ENCODE data around the gene GNS. TPM values are rescaled to one million over a fixed set of nuclear protein-coding genes. Genes with fewer than 3 reads are reported as not detected.

GNS gene
- total and polyA plus RNA-seq, 4 donors: 27.8 to 78.6 (median 57.4) TPM

- Histone ChIP-seq H3K9me3 (ENCODE audit: control insufficient read depth in 4 of 4, low read length in 3 of 4) (no peaks in the 10 kb centered on the region), H3K4me1 (ENCODE audit: control insufficient read depth in 4 of 4, insufficient read depth in 4 of 4, low read length in 3 of 4) (peaks cover 0 to 3% (median 0%) of the 10 kb centered on the region in 4 donors), H3K27ac (ENCODE audit: low read depth in 1 of 2, low read length in 2 of 2) (no peak overlapping the region), H3K36me3 (ENCODE audit: control insufficient read depth in 4 of 4, insufficient read depth in 3 of 4, low read depth in 1 of 4, low read length in 3 of 4) (peaks cover 0 to 2% (median under 1%) of the 10 kb centered on the region in 4 donors), H3K27me3 (ENCODE audit: control insufficient read depth in 4 of 4, insufficient read depth in 4 of 4, low read length in 3 of 4) (no peaks in the 10 kb centered on the region), H3K4me3 (ENCODE audit: low read depth in 1 of 3, low read length in 3 of 3) (no peak overlapping the region), H3K9ac (ENCODE audit: low read depth in 1 of 2, low read length in 2 of 2) (no peak overlapping the region)
- no peak for DNase-seq (ENCODE audit: low spot score)
- TF ChIP-seq CTCF (IDR thresholded peaks at IDR 0.05; ENCODE audit: low read depth, low read length, missing input control) (no peak), YY1 (IDR thresholded peaks at IDR 0.05) (no peak), GABPA (IDR thresholded peaks at IDR 0.05 in 1 of 2, conservative IDR thresholded peaks at IDR 0.05 in 1 of 2) (no peak), ZBTB33 (IDR thresholded peaks at IDR 0.05) (no peak), EGR1 (IDR thresholded peaks at IDR 0.05; ENCODE audit: low read depth in 2 of 2) (no peak), RXRA (IDR thresholded peaks at IDR 0.05) (no peak), SP1 (IDR thresholded peaks at IDR 0.05) (no peak), ATF3 (IDR thresholded peaks at IDR 0.05) (no peak), FOXA1 (IDR thresholded peaks at IDR 0.05) (no peak), HNF4A (conservative IDR thresholded peaks at IDR 0.05) (no peak), MAX (IDR thresholded peaks at IDR 0.05) (no peak), JUND (IDR thresholded peaks at IDR 0.05) (no peak), TAF1 (conservative IDR thresholded peaks at IDR 0.05) (no peak), FOXA2 (IDR thresholded peaks at IDR 0.05) (no peak), REST (IDR thresholded peaks at IDR 0.05) (no peak), NR2F2 (IDR thresholded peaks at IDR 0.05) (no peak)
- 96% methylated on average over 15 of the region's 15 CpGs for WGBS
Measured at GRCh38 chr12:64685605-64686004, 73.6 kb downstream of the GNS start.

- H3K9ac ChIP-seq (ENCODE audit: low read depth in 1 of 2, low read length in 2 of 2): no peak overlapping the region
- no peaks in the 10 kb centered on the region for H3K9me3 ChIP-seq (ENCODE audit: control insufficient read depth in 4 of 4, low read length in 3 of 4)
- peaks cover 0 to 2% (median under 1%) of the 10 kb centered on the region in 4 donors for H3K36me3 ChIP-seq (ENCODE audit: control insufficient read depth in 4 of 4, insufficient read depth in 3 of 4, low read depth in 1 of 4, low read length in 3 of 4)
- WGBS: 97% methylated on average over 6 of the region's 6 CpGs
- H3K27me3 ChIP-seq (ENCODE audit: control insufficient read depth in 4 of 4, insufficient read depth in 4 of 4, low read length in 3 of 4): no peaks in the 10 kb centered on the region
- DNase-seq (ENCODE audit: low spot score): no peak
- no peak for TF ChIP-seq FOXA2 (IDR thresholded peaks at IDR 0.05)
- no peak for TF ChIP-seq HNF4G (IDR thresholded peaks at IDR 0.05)
- TF ChIP-seq YY1 (IDR thresholded peaks at IDR 0.05): no peak
- TF ChIP-seq ZBTB33 (IDR thresholded peaks at IDR 0.05): no peak
- TF ChIP-seq RXRA (IDR thresholded peaks at IDR 0.05): no peak
- TF ChIP-seq MAX (IDR thresholded peaks at IDR 0.05): no peak
- peaks cover 0 to 3% (median 0%) of the 10 kb centered on the region in 4 donors for H3K4me1 ChIP-seq (ENCODE audit: control insufficient read depth in 4 of 4, insufficient read depth in 4 of 4, low read length in 3 of 4)
- H3K4me3 ChIP-seq (ENCODE audit: low read depth in 1 of 3, low read length in 3 of 3): no peak overlapping the region
- no peak overlapping the region for H3K27ac ChIP-seq (ENCODE audit: low read depth in 1 of 2, low read length in 2 of 2)
Measured at GRCh38 chr12:64685050-64685449, 74.2 kb downstream of the GNS start.

All from liver (tissue), 9 donors.